NOMO-1 treated with dmso at 0.1 percent for 144 hours (cell line): ENCODE results near the gene ADCY9.
"Not testable (repeated sequence)": the region's sequence is repeated elsewhere in the genome, so short reads cannot be mapped to it uniquely, and the experiment has no call there.

Experiments
- DNase-seq: peaks from one replicate; lab custom pipeline; 2025; ENCODE audit not compliant: unreplicated experiment; lab: John Stamatoyannopoulos, UW

ADCY9 gene

DNA sequence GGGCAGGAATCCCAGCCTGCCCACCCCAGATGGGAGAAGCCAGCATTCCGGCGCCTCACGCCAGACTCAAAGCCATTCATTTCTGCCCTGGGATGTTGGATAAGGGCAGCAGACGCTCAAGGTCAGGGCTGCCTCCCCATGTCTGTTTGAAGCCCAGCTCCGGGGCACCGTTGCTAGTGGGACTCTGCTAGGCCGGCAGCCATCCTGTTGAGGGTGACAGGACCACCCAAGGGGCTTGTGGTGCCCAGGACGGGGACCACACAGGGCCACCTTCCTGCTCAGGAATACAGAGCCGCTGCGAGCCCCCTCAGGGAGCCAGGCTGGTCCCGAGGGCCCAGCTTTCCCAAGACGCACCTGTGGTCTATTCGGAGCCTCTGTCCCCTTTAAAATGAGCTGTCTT lies 134.0 kb downstream of the ADCY9 start:
- no peak for DNase-seq

DNA sequence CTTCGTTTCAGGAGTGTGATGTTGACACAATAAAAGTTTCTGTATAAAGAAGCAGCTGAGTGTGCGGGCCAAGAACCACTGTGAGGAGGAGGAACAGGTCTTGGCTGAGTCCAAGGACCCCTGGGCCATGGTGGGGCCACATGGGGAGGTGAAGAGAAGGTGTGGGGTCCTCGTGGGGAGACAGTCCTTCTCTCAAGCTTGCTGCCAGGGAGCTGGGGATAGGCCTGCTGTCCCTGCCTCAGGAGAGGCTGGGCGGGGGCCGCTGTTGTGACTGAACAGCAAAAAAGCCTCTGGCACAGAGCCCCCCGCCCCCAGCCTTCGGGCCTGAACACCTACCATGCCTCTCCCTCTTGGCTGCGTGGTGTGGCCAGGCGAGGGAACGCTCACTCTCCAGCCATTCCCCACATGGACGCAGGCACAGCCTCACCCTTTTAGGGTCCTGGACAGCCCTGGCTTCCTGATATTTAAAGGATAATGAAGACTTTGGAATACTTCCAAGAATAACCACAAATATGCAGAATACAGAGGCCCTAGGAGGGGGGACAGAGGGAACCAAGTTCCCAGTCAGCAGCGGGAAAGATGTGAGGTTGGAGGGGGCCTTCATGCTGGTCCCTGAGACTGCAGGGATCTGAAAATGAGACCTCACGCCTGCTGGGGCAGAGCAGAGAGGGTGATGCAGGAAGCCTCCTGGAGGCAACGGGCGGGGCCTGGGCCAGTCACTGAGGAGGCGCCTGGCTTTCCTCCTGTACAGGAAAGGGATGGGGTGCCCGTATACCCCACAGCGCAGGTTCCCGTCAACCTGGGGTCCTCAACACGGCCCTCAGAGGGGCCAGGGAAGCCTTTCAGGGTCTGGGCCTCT lies 135.8 kb downstream of the ADCY9 start:
- no peak for DNase-seq

DNA sequence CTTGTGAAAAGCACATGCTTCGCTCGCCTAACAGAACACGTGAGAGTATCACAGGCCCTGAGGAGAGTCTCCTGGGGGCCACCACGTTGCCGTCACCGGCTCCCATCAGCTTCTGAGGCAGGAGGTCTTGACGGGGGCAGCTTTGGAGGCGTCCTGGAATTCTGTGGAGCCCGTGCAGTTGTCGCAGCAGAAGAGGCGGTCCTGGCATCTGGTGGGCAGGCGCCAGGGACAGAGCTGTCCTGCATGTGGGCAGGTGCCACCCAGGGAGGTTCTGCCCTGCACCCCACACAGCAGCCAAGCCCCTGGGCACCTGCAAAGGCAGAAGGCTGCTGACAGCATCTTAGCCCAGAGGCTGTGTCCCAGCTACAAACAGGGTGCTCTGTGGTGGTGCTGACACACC lies 136.7 kb downstream of the ADCY9 start:
- no peak for DNase-seq

DNA sequence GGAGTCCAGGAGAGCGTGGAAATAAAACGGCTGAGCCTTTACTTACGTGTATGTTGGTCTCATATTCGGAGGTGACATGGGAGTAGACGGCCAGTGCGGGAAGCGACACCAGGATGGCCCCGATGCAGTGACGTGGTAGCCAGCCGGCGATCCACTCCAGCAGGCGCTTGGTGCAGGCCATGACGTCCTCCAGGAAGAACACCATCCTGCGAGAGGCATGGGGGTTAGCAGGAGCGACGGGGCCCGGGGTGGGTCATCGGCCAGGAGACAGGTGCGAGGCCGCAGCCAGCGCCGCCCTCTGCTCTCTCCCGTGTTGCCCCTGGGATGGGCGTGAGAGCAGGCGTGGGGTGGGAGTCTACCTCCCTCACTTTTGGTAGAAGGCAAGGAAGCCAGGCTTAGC lies 137.2 kb downstream of the ADCY9 start:
- DNase-seq = no peak

DNA sequence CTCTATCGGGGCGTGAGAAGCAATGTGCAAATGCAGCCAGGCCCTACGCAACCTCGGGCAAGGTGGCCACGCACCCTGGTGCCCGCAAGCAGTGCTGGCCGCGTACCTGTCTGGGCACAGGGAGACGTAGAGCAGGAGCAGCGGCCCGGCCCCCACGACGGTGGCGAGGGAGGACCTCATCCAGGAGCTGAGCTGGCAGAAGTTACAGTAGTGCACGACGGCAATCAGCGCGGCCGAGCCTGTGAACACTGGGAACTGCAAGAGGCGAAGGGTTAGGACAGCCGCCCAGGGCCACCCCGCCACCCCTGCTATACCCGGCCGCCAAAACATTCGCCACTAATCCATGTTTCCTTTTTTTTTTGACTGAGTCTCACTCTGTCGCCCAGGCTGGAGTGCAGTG lies 138.9 kb downstream of the ADCY9 start:
- no peak for DNase-seq

DNA sequence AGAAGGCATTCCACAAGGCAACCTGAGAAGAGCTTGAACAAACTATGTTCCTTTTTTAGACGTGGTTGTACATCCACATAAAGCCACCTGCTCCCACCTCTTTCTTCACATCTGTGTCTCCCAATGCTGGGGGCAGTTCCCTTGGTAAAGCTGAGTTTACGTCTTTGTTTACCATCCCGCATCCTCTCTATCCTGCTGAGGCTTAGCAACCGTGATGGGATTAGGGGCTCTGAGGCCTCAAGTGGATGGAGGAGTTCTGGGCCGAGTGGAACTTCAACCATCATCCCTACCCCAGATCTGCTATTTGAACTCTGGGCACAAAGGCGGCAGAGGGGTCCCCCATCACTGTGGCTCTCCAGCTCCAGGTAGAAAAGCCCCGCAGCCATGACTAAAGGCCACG lies 141.5 kb downstream of the ADCY9 start:
- DNase-seq = no peak

DNA sequence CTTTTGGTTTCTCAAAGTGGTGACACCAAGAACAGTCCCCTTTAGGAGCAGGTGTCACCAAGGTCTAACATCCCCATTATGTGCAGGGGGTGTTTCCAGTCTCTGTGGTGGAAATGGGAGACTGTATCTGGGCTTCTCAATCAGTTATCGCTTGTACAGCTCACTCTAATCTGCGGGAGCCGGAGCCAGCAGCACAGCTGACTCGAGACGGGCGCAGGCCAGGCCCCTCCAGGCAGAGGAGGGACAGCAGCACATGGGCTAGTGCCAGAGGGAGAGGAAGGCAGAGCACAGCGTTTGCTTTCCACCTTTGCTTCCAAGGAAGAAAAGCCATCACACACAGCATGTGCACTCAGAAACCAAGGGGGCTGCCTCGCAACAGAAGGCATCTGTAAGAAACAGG lies 144.5 kb downstream of the ADCY9 start:
- DNase-seq = no peak

DNA sequence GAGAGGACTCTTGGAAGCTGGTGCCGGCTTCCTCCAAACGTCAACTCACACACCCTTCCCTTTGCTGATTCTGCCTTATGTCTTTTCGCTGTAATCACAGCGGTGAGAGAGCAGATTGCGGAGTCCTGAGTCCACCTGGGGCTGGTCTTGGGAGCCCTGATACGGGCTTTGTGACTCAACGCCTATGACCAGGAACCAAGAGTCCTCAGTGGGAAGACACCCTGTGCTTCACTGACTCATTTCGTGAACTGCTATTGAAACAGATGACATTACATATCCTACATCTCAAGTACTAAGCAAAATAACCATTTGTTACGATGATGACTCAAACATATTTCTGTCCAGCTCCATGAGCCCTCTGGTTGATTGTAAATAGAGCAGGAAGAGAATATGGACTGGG lies 145.0 kb downstream of the ADCY9 start:
- no peak for DNase-seq

DNA sequence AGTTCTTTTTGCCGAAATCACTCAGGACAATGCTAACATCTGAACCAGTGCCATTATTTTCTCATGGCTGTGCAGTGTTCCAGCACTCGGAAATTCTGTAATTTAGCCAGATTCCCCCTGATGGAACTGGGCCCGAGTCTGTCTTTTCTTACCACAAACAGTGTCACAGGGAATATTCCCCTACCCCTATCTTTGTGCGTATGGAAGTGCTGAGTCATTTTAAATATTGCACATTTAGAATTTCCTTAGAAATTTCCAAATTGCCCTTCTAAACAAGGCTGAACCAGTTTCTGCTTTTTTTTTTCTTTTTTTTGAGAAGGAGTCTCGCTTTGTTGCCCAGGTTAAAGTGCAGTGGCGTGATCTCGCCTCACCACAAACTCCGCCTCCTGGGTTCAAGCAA lies 147.7 kb downstream of the ADCY9 start:
- DNase-seq = no peak

DNA sequence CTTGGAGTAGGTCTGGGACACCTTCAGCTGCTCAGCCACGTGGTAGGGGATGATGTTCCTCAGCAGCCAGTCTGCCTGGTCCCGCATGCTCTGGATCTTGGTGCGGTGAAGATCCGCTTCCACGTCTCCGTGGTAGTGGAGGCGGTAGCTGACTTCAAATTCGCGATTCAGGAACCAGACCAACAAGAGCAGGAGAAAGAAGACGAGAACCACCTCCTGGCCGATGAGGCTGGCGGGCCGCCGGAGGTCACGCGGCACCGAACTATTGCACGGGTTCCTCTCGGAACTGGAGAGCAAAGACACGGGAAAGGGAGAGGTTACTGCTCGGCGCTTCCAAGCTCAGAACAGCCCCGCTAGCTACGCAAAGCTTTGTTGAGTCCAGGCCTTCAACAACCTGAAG lies 149.6 kb downstream of the ADCY9 start:
- DNase-seq = no peak

DNA sequence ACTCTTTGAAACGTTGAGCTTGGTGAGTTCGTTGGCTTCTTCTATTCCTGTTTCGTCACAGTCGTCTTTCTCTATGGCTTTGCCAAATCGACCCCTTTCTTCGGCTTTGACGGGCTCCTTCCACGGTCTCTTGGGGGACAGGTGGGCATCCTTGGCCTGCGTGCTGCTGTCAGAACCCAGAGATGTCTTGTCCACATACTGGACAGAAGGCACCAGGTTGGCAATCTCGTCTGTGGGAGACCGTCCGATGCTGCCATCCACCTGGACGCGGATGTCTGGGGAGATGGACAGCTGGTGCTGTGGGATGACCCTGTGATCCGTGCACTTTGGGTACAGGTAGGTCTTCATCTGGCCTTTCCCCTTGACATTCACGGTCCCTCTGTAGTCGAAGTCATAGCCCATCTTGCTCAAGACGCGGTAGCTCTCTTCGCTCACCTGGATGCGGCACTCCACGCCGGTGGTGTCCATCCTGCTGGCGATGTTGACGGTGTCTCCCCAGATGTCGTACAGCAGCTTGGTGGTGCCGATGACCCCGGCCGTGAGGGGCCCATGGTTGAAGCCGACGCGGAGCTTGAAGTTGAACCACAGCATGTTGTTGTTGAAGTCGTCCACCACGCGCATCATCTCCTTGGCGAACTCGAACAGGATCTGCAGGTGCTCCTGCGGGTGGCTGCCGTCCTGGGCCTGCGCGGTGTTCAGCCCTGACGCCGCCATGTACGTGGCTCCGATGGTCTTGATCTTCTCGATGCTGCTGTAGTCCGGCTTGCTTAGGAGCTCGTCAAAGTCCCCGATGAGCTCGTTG lies 150.3 kb downstream of the ADCY9 start:
- DNase-seq = no peak

DNA sequence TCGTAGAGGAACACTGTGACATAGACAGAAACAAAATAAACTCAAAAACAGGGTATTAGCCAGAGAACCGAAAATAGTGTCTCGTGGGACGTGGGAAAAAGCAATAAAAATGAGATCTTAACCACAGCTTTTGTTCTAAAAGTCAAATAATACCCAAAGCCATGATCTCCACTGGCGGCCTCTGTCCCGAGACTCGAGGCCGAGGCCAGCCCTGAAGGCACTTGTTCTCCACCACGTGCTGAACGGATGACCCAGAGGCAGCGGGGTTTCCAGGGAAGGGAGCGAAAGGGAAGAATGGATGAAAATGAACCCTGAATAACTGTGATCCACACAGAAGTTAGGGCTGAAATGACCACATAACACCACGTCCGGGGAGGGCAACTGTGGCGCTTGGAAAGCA lies 150.9 kb downstream of the ADCY9 start:
- no peak for DNase-seq

DNA sequence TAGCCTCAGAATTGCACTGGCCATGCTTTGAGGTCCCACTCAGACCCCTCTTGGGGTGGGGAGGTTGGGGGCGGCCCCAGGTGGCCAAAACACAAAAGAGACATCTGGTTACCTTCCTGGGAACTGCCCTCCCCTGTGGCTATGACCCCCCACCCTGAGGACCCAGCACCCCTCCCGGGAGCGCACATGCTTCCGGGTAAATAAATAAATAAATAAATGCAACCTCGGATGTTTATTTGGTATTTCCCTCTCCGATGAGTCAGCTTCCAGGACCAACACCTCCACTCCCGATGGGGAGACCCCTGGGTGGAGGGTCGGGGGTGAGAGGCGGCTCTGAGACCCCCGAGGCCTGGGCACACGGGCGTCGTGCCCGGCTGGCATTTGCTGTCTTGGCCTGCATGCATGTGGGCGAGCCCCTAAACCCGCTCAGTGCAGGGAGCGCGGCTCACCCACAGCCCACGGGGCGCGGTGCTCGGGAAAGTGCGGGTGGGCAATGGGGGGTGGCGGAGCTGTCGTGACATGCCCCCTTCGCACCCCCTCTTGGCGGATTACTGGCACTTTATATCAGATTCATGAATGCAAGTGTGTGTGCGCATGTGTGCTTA lies 151.5 kb downstream of the ADCY9 start:
- no peak for DNase-seq

DNA sequence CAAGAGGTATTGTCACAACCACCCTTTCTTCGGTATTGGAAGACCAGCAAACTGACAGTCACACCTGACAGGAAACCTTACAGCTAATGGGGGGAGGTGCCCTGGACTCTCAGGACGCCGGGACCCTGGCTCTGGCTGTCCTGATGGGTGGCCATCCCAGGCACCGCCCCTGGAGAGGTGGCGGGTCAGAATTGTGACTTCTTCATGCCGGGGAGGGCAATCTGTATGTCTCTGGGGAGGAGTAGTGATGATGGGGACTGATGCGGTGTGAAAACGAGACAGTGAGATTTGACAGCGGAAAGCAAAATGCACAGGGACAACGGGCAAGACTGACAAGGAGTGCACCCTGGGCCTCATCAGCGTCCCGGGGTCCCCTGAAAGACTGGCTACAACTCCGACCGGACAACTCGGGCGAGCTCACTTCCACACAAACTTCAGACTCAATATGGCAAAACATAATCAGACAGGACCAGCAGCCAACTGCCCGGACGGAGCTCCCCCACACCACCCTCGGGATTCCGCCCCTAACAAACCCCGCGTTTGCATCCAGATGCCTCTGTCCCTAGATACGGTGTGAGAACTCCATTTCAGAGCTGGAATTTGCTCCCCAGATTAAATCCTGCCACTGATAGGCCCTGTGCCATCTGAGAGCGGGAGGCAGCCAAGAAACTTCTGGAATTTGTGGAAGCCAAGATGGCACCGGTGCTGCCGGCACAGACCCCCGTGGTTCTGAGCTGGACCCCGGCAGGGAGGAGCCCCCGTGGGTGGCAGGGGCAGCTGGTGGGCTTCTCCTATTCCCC lies 152.2 kb downstream of the ADCY9 start:
- no peak for DNase-seq

DNA sequence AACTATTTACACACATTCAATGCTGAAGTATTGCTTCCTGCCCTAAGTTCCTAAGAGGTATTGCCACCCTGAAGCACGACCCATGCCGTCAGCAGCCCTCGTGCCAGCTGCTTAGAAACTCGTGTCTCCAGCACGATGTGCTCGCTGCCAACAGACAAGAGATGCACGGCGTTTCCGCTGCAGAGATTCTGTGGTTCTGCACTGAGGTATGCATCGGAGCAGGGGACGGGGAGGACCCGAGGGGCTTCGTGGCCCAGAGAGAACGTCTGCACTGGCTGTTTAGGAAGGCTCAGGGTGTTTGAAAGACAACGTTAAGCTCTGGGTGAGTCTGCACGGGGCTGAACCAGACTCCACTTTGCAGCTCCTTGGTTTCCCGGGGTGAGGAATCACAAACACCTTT lies 153.0 kb downstream of the ADCY9 start:
- DNase-seq = no peak

DNA sequence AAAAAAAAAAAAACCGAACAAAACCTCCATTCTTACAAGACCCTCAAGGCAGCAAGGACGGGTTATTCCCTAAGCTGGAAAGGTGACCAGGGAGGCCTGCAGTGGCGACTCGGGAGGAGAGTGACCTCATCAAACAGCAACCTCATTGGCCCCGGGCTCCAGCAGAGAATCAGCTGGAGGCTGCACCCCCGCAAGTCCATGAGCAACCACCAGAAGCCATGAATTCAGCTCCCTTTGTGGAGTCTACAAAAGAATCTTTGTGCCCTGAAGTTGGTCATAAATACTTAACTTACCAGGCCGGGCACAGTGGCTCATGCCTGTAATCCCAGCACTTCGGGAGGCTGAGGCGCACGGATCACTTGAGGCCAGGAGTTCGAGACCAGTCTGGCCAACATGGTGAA lies 154.8 kb downstream of the ADCY9 start:
- no peak for DNase-seq

DNA sequence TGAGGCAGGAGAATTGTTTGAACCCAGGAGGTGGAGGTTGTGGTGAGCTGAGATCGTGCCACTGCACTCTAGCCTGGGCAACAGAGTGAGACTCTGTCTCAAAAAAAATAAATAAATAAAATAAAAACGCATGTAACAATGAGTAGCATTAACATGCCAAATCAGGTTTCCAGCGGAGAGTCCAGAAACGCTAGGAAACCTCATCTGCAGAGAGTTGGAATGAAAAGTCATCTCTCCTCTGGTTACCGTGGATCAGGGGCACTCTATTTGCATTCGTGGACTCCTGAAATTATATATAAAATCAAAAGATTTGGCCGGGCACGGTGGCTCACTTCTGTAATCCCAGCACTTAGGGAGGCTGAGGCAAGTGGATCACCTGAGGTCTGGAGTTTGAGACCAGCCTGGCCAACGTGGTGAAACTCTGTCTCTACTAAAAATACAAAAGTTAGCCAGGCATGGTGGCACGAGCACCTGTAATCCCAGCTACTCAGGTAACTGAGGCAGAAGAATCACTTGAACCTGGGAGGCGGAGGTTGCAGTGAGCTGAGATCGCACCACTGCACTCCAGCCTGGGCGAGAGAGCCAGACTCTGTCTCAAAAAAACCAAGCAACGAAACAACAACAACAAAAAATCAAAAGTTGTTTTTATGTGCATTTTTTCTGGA lies 156.2 kb downstream of the ADCY9 start:
- not testable (repeated sequence) for DNase-seq

DNA sequence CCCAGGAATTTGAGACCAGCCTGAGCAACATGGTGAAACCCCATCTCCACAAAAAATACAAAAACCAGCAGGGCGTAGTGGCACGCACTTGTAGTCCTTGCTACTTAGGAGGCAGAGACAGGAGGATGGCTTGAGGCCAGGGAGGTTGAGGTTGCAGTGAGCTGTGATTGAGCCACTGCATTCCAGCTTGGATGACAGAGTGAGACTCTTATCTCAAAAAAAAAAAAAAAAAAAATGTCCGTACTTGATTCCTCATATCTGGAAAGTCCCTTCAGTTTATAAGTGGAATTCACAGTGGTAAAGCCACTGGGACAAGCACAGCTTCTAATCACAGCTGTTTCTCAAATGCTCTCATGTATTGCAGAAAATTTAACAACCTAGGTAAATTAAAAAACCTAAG lies 157.1 kb downstream of the ADCY9 start:
- DNase-seq = no peak

DNA sequence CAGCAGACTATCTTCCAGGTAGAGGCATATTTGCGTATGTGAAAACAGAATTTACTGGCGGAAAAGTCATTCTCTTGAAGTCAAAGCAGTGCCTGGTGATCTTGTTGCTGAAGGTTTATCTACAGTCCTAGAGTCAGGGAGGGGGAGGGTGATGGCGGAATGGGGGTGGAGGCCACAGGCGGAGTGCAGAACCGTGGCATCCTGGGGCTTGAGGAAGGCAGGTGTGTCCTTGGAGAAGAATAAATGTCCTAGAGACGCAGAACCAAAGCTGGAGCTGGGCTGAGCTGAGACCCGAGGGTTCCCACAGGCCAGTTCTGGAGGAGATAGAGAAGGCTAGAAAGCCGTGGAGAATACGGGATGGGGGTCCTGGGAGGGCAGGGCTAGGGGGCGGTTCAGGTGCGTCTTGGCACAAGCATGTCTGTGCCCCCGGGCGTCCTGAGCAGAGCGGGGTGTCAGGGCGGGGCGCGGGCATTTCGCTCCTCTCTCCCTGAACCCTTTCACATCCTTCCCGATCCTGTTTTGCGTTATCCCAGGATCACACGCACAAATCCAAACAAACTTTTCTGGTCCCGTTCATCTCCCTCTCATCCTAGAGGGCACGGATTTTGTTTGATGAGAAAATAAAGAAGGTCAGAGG lies 158.8 kb downstream of the ADCY9 start:
- no peak for DNase-seq

DNA sequence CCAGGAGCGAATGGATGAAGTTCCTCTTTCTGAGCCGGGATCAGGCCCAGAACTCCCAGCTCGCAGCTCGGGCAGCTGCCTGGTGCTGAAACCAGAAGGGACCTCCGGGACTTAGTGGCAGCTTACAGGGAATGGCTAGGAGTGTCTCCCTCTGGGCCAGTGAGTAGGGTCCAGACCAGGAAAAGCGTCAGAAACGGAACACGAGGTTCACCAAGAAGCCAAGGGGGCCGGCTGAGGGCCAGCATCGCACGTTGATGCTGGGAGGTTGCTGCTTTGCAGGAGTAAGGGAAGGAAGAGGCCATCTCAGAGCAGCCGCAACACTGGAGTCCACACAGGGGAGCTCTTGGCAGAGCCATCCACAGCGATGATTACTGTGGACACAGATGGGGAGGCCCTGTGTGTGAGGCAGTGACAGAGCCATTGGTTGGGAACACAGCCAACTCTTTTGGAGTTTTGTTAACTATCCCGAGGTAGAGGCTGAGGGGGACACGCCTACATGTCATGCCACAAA lies 161.8 kb downstream of the ADCY9 start:
- no peak for DNase-seq
